ENCODE measurements around the gene CTNNBIP1. TPM values are rescaled to one million over a fixed set of nuclear protein-coding genes. Genes with fewer than 3 reads are reported as not detected.

The CTNNBIP1 gene
- total RNA-seq, 1 donor from 2014 or later: 5.6 TPM

GRCh38 chr1:9852410-9853248 lies 57.4 kb downstream of the CTNNBIP1 start:
- DNase-seq (ENCODE audit: low spot score): no peak
- no peak overlapping the region for H3K4me3 Mint-ChIP-seq
- peaks cover 8% of the 10 kb centered on the region for H3K27me3 Mint-ChIP-seq (ENCODE audit: insufficient read depth)
- H3K9me3 Mint-ChIP-seq: peaks cover 10% of the 10 kb centered on the region
- H3K36me3 Mint-ChIP-seq (ENCODE audit: low read depth): peaks cover 3% of the 10 kb centered on the region
- peaks cover 5% of the 10 kb centered on the region for H3K4me1 Mint-ChIP-seq (ENCODE audit: low read depth)
- H3K27ac Mint-ChIP-seq: no peak overlapping the region
- intact Hi-C loops (cut with micrococcal nuclease): no loop called here

- H3K27ac Mint-ChIP-seq: no peak overlapping the region
- no peak overlapping the region for H3K4me3 Mint-ChIP-seq
- H3K9me3 Mint-ChIP-seq: peaks cover 10% of the 10 kb centered on the region
- peaks cover 3% of the 10 kb centered on the region for H3K36me3 Mint-ChIP-seq (ENCODE audit: low read depth)
- H3K27me3 Mint-ChIP-seq (ENCODE audit: insufficient read depth): peaks cover 8% of the 10 kb centered on the region
- H3K4me1 Mint-ChIP-seq (ENCODE audit: low read depth): peaks cover 5% of the 10 kb centered on the region
- no peak for DNase-seq (ENCODE audit: low spot score)
- intact Hi-C loops (cut with micrococcal nuclease): no loop called here
Measured at GRCh38 chr1:9852004-9852403, 58.1 kb downstream of the CTNNBIP1 start.

- Mint-ChIP-seq H3K9me3 (peaks cover 10% of the 10 kb centered on the region), H3K4me3 (peak overlapping the region; percentile 69), H3K4me1 (ENCODE audit: low read depth) (peaks cover 5% of the 10 kb centered on the region), H3K36me3 (ENCODE audit: low read depth) (peaks cover 3% of the 10 kb centered on the region), H3K27me3 (ENCODE audit: insufficient read depth) (peaks cover 8% of the 10 kb centered on the region), H3K27ac (no peak overlapping the region)
- intact Hi-C loops (cut with micrococcal nuclease): no loop called here
- no peak for DNase-seq (ENCODE audit: low spot score)
Measured at GRCh38 chr1:9850442-9851162, 59.5 kb downstream of the CTNNBIP1 start.

GRCh38 chr1:9849691-9850441 lies 60.2 kb downstream of the CTNNBIP1 start:
- H3K4me3 Mint-ChIP-seq: peak overlapping the region; percentile 20
- H3K27ac Mint-ChIP-seq: no peak overlapping the region
- DNase-seq (ENCODE audit: low spot score): no peak
- H3K4me1 Mint-ChIP-seq (ENCODE audit: low read depth): peaks cover 5% of the 10 kb centered on the region
- peaks cover 12% of the 10 kb centered on the region for H3K27me3 Mint-ChIP-seq (ENCODE audit: insufficient read depth)
- intact Hi-C loops (cut with micrococcal nuclease): no loop called here
- peaks cover 10% of the 10 kb centered on the region for H3K9me3 Mint-ChIP-seq
- H3K36me3 Mint-ChIP-seq (ENCODE audit: low read depth): peaks cover 3% of the 10 kb centered on the region

DNA sequence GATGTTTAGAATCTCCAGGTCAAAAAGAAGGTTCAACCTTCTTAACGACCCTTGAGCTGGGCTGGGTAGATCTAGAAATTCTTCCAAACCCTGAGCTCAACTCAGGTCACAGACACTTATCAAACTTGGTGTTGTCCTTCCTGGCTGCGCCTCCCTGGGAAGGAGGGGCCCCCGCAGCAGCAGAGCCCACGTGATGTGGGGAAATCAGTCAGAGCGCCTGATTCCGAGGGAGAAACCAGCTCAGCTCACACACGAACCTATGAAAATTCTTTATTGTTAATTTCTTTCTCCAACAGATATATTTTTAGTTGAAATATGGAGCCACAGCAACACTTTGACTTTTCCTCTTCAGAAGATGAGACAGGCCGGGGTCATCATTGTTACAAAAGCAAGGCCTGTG lies 62.0 kb downstream of the CTNNBIP1 start:
- intact Hi-C loops (cut with micrococcal nuclease): no loop called here
- DNase-seq (ENCODE audit: low spot score): no peak
- Mint-ChIP-seq H3K27ac (no peak overlapping the region), H3K4me3 (no peak overlapping the region), H3K27me3 (ENCODE audit: insufficient read depth) (peaks cover 11% of the 10 kb centered on the region), H3K9me3 (no peaks in the 10 kb centered on the region), H3K4me1 (ENCODE audit: low read depth) (peaks cover 5% of the 10 kb centered on the region), H3K36me3 (ENCODE audit: low read depth) (no peaks in the 10 kb centered on the region)

DNA sequence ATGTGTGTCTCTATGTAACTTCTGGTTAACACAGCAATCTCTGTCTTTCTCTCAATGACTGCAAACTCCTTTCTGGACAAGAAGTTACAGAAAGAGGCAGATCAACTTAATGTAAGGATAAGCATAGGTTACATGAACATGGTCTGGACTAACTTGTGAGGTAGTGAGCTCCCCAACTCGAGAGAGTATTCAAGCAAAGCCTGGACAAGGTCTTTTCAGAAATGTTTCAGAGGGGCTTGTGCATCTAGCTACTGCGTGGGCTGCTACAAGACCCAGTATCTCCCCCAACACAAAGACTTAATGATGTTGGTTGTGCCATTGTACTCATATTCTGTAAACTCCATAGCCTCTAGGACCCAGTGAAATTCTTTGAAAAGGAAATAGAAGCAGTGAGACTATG lies 62.8 kb downstream of the CTNNBIP1 start:
- no peaks in the 10 kb centered on the region for H3K9me3 Mint-ChIP-seq
- intact Hi-C loops (cut with micrococcal nuclease): no loop called here
- no peaks in the 10 kb centered on the region for H3K36me3 Mint-ChIP-seq (ENCODE audit: low read depth)
- no peak overlapping the region for H3K27ac Mint-ChIP-seq
- H3K27me3 Mint-ChIP-seq (ENCODE audit: insufficient read depth): peaks cover 11% of the 10 kb centered on the region
- peaks cover 5% of the 10 kb centered on the region for H3K4me1 Mint-ChIP-seq (ENCODE audit: low read depth)
- DNase-seq (ENCODE audit: low spot score): no peak
- H3K4me3 Mint-ChIP-seq: no peak overlapping the region

- intact Hi-C loops (cut with micrococcal nuclease): no loop called here
Measured at GRCh38 chr1:9846611-9847171, 63.4 kb downstream of the CTNNBIP1 start.

DNA sequence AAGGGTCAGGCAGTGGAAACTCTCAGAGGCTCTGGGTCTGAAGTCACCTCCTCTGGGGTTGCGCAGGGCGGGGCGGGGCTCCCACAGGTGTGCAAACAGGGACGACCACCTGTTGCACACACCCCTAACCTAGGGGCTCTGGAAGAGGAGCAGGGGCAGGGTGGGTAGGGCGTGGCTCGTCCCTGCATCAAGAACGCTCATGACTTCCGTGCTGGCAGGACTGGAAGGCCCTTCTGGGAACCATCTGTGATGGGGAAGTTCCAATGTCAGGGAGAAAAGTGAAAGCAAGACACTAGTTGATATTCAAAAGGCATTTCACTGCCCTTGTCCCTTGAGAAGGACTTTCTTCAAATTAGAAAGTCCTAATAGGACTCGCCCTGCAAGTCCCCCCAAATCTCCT lies 64.2 kb downstream of the CTNNBIP1 start:
- Mint-ChIP-seq H3K27me3 (ENCODE audit: insufficient read depth) (peaks cover 7% of the 10 kb centered on the region), H3K4me3 (no peak overlapping the region), H3K9me3 (no peaks in the 10 kb centered on the region), H3K27ac (no peak overlapping the region), H3K36me3 (ENCODE audit: low read depth) (no peaks in the 10 kb centered on the region), H3K4me1 (ENCODE audit: low read depth) (peaks cover 5% of the 10 kb centered on the region)
- intact Hi-C loops (cut with micrococcal nuclease): no loop called here
- no peak for DNase-seq (ENCODE audit: low spot score)

More at GRCh38 chr1:9846611-9847171, 63.4 kb downstream of the CTNNBIP1 start:
- no peaks in the 10 kb centered on the region for H3K9me3 Mint-ChIP-seq
- H3K4me3 Mint-ChIP-seq: no peak overlapping the region
- no peak overlapping the region for H3K27ac Mint-ChIP-seq
- DNase-seq (ENCODE audit: low spot score): no peak
- H3K4me1 Mint-ChIP-seq (ENCODE audit: low read depth): peaks cover 5% of the 10 kb centered on the region
- peaks cover 11% of the 10 kb centered on the region for H3K27me3 Mint-ChIP-seq (ENCODE audit: insufficient read depth)
- H3K36me3 Mint-ChIP-seq (ENCODE audit: low read depth): no peaks in the 10 kb centered on the region

DNA sequence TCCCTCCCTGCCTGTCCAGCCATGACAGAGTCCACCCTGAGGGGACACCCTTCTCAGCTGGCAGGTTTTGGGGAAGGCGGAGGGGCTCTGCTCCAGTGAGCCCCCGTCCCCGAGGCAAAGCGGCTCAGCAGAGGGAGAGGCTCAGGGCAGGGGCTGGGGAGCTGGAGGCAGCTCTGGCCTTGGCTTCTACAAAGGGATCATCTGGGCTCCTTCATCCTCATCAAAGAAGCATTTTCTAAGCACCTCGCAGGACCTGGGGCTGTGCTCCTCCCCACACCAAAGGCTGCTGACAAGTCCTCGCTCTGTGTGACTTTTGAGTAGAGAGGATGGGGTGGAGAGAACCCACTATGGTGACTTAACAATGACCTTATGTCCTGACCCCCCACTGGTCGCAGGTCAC lies 65.3 kb downstream of the CTNNBIP1 start:
- Mint-ChIP-seq H3K27me3 (ENCODE audit: insufficient read depth) (peaks cover 8% of the 10 kb centered on the region), H3K9me3 (no peaks in the 10 kb centered on the region), H3K27ac (no peak overlapping the region), H3K36me3 (ENCODE audit: low read depth) (no peaks in the 10 kb centered on the region), H3K4me3 (no peak overlapping the region), H3K4me1 (ENCODE audit: low read depth) (no peaks in the 10 kb centered on the region)
- intact Hi-C loops (cut with micrococcal nuclease): no loop called here
- no peak for DNase-seq (ENCODE audit: low spot score)

DNA sequence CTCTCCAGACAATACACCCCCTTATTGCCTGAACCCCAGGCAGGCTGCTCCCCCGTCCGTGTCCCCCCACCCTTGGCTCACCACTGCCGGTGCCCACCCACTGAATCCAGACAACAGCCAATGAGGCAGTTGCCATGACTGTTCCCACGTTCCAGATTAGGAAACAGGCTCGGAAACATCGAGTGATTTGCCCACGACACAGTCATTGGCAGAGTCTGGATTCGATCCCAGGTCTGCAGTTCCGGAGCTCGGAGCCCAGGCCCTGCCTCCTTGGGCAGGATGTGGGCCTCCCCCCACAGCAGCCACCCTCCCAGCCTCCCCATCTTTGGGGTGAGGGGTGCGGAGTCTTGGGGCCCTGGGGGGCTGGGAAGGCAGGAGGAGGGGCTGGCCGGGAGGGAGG lies 66.0 kb downstream of the CTNNBIP1 start:
- Mint-ChIP-seq H3K4me3 (no peak overlapping the region), H3K27ac (no peak overlapping the region), H3K36me3 (ENCODE audit: low read depth) (no peaks in the 10 kb centered on the region), H3K9me3 (no peaks in the 10 kb centered on the region), H3K27me3 (ENCODE audit: insufficient read depth) (peaks cover 10% of the 10 kb centered on the region), H3K4me1 (ENCODE audit: low read depth) (no peaks in the 10 kb centered on the region)
- no peak for DNase-seq (ENCODE audit: low spot score)
- intact Hi-C loops (cut with micrococcal nuclease): no loop called here

DNA sequence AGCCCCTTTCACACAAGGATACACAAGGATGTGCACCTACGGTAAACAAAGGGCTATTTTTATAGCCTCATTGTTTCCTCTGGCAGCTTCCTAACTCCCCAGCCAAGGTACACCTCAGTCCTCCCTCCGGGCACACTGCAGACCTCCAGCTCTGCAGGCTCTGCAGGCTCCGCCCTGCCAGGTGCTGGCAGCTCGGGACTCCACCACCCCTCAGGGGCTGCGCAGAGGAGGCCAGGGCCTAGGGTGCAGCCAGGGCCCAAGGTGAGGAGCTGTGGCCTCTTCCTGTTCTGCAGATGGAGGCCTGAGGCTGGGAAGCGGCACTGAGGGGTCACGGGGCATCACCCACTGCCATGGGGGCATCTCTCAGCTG lies 66.5 kb downstream of the CTNNBIP1 start:
- no peak for DNase-seq (ENCODE audit: low spot score)
- Mint-ChIP-seq H3K9me3 (no peaks in the 10 kb centered on the region), H3K4me3 (no peak overlapping the region), H3K27ac (no peak overlapping the region), H3K4me1 (ENCODE audit: low read depth) (no peaks in the 10 kb centered on the region), H3K36me3 (ENCODE audit: low read depth) (no peaks in the 10 kb centered on the region), H3K27me3 (ENCODE audit: insufficient read depth) (peaks cover 13% of the 10 kb centered on the region)
- intact Hi-C loops (cut with micrococcal nuclease): no loop called here

DNA sequence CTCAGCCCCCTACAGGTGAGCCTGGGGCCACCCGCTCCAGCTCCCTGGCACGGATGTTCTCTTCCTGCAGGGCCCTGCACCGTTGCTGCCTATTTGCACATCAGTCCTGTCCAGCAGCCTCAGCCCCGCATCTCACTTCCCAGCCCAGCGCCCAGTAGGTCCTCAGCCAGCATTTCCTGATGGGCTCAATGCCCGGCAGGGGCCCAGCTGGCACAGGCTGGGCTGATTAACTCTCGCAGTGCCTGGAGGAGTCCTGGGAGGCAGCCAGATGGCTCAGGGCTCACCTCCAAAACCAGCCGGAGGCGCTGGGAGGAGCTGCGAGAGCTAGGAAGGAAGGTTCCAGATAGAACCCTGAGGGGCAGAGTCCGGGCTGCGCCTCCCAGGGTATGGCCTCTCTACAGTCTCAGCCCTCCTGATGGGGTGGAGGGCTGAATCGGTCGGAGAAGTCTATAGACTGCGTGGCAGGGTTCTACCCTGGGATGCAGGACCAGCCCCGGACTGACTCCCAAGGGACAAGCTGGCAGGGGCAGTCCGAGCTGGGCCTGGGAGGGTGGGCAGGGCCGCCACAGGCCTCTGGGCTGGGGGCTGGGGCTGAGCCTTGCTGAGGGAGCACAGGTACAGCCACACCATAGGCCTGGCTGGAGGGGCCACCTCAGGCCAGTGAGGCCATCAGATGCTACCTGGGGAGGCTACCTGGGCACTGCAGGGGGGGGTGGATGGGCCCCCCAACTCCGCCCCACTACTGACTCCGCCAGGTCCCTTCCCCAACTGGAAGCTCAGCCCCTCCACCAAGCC lies 67.1 kb downstream of the CTNNBIP1 start:
- Mint-ChIP-seq H3K27ac (no peak overlapping the region), H3K27me3 (ENCODE audit: insufficient read depth) (peaks cover 13% of the 10 kb centered on the region), H3K4me1 (ENCODE audit: low read depth) (no peaks in the 10 kb centered on the region), H3K9me3 (no peaks in the 10 kb centered on the region), H3K36me3 (ENCODE audit: low read depth) (no peaks in the 10 kb centered on the region), H3K4me3 (no peak overlapping the region)
- intact Hi-C loops (cut with micrococcal nuclease): no loop called here
- no peak for DNase-seq (ENCODE audit: low spot score)
